Stimulated activated CD4-positive, alpha-beta T cell treated with anti-CD3 and anti-CD28 coated beads, Interleukin-1b, Interleukin-23, amount 100 ng/mL, for 24 hours (primary cell): Measurements from ENCODE around the gene ZMAT1.
"Not testable (repeated sequence)": the region's sequence is repeated elsewhere in the genome, so short reads cannot be mapped to it uniquely, and the experiment has no call there.

ENCODE experiments used
- DNase-seq, 4 experiments: peaks; one replicate each; pipeline ENCODE4 v3.0.0-alpha.2; 2020; ENCODE audit warnings: low read depth in 4 of 4, low spot score in 1 of 4

The ZMAT1 gene

DNA sequence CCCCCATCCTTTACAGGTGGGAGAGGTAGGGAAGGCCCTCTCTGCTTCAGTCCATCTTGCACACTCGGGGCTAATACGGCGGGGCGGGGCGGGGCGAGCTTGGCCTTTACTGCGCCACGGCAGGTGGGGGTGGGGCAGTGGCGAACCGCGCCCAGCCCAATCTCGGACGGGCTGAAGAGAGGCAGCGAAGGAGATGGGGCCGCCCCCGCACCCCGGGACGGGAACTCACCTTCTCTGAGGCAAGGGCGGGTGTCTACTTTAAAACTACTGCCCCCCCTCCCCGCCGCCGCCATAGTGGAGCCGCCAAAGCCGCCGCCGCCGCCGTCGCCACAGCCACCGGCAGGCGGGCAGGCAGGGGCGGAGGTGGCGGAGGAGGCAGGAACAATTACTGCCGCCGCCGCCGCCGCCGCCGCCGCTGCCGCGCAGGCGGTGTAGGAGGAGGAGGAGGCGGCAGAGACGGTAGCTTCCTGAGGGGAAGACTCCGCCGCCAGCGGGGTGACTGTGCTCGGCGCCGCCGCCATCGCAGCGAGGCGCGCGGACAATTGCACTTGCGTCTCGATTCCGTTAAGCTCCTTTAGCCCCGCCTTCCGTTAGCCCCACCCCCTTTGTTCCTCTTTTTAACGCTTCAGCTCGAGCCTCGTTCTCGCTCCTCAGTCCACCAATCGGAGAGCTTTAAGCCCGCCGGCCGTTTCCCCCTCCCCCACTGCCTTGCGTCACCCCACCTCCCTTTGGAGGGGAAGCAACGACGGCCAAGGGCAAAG, at the start of gene ZMAT1:
TSS of gene ZMAT1 (minus strand) at position 540 of the 761 bp plus-strand sequence. CDS start at position 521, 19 bp downstream.
- peak; percentile 77 to 87 (median 86) for DNase-seq

DNA sequence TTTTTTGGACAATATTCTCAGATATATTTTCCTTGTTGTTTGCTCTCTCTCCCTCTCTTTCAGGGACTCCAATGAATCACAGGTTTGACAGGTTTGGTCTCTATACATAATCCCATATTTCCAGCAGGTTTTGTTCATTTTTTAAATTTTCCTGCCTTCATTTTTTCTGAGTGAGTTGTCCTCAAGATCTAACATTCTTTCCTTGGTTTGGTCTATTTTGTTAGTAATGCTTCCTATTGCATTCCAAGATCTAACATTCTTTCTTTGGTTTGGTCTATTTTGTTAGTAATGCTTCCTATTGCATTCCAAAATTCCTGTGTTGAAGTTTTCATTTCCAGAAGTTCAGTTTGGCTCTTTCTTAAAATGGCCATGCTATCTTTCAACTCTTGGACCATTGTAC, 45.3 kb upstream of the ZMAT1 start:
- no peak for DNase-seq

DNA sequence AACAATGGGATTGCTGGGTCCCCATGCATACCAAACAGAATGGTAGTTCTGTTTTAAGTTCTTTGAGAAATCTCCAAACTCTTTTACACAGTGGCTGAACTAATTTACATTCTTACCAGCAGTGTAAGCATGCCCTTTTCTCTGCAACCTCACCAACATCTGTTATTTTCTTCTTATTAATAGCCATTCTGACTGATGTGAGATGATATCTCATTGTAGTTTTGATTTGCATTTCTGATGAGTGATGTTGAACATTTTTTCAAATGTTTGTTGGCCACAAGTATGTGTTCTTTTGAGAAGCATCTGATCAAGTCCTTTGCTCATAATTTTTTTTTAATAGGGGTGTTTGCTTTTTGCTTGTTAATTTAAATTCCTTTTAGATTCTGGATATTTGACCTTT, 41.2 kb upstream of the ZMAT1 start:
- DNase-seq: no peak

DNA sequence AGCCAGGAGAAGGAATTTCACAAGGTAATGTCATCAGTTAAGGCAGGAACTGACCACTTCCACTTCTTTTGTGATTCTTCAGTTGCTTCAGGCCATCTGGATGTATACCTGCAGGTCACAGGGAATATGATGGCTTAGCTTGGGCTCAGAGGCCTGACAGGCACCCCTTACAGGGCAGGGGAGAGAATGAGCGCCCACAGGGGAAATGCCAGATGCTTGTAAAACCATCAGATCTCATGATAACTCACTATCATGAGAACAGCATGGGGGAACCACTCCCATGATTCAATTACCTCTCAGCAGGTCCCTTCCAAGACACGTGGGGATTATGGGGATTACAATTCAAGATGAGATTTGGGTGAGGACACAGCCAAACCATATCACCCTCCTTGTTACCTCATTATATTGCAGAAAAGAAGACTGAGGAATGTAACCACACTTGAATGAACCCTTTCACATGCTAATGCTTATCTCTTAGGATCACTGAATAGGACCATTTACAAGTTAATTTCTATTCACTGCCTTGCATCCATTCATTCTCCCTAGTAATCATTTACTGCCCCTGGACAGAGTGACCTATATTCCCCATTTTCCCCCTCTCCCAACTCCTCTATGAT, 33.2 kb upstream of the ZMAT1 start:
- DNase-seq: not testable (repeated sequence)

DNA sequence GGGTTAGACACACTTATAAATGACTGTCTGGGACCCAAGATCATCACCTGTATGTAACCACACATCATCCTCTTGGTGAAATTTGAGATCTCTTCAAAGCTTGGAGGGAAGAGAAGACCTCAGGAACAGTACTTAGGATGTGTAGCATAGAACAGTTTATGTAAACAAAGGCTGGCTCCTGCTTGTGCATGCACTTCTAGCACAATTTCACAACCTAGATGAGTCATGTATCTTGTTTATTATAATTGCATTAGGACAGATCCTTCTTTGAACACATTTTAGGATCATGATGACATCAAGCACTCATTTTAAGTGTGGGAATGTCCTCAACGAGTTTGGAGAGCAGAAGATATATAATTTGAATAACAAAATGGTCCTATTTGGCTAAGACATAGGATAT, 26.3 kb upstream of the ZMAT1 start:
- no peak for DNase-seq

DNA sequence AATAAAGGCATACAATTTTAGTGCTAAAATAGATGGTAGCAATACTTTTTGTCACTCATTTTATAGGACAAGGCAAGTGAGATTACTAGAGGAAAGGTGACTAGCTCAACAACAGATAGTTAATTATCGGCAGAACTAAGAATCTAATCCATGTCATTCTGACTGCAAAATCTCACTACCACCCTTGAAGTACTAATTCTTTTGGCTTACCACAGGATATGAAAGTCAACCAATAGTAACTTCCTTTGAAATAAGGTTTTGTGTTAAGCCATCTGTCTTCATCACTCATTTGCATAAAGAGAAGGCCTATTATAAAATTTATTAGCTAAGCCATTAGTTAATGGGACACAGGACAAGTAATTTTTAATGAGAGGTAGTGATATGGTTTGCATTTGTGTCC, 25.3 kb upstream of the ZMAT1 start:
- DNase-seq: no peak

DNA sequence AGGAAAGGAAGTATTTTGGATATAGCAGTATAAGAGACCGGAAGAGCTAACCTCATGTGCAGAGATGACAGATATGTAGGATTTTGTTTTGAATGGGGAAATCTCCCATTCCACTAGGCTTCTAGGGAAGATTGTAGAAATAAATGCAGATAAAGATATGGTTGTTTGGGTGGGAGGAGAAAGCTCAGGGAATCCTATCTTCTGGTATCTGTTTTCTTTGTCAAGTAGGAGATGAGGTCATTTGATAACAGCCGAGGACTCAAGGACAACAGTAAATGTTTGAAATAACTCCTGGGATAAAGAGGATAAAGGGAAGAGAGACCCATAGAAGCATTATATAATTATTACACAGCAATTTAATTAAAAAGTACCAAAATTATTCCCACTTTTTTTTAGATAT, 24.7 kb upstream of the ZMAT1 start:
- DNase-seq: no peak

DNA sequence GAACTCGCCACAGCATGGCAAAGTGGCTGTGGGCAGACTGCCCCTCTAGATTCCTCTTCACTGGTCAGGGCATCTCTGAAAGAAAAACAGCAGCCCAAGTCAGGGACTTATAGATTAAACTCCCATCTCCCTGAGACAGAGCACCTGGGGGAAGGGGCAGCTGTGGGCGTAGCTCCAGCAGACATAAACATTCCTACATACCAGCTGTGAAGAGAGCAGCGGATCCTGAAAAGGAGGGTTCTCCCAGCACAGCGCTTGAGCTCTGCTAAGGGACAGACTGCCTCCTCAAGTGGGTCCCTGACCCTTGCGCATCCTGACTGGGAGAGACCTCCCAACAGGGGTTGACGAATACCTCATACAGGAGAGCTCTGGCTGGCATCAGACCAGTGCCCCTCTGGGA, 18.8 kb upstream of the ZMAT1 start:
- DNase-seq: no peak

DNA sequence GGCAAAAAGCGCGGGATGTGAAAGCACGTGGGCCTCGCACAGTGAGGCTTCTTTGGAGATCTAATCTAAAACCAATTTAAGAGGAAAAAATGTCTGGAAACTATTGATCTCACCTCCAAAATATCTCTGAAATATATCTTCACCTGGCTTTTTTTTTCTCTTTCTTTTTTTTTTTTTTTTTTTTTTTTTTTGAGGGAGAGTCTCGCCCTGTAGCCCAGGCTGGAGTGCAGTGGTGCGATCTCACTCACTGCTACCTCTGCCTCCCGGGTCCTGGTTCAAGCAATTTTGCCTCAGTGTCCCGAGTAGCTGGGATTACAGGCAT, 383 bp upstream of the ZMAT1 start:
- DNase-seq: no peak

DNA sequence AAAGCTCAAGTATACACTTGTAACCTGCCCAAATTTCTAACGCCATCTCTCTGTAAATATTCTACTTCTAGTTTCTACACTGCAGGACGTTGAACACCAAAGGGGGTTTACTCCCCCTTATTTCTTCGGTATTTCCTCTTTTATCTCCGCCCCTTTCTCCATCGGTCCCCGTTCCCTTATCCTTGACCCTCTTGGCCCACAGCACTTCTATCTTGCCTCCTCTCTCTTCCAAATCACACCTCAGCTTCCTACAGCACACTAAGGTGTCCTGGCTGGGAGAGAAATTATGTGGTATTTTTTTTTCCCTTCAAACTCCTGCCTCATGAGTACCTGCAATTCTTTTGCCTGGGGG, 715 bp downstream of the ZMAT1 start:
- DNase-seq: no peak

DNA sequence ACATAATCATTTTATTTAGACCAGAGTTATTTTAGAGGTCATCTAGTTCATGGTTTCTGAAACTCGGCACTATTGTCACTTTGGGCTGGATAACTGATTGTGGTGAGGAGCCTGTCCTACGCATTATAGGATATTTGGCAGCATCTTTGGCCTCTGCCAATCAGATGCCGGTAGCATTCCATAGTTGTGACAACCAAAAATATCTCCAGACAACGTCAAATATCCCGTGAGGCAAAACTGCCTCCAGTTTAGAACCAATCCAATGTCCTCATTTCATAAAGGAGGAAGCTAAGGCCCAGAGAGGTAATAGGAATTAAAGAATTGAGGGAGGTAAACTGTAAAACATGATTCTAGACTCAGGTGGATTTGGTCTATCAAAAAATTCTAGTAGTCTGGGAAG, 6.1 kb downstream of the ZMAT1 start:
- DNase-seq: no peak

DNA sequence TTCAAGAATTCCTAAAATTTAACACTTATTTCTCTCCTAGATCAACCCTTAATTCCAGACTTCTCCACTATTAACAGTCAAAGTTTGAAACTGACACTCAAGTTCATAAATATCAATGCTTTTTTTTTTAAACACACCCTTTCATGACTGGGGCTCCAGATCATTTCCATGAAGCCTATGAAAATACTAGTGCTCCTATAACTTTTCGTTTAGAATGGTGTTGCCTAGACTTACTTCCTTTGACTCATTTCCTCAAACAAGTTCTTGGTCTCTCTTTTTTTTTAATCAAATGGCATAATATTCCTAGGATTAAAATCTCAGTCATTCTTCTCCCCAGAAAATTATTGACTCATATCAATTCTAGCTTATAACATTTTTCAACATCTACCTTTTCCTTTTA, 13.1 kb downstream of the ZMAT1 start:
- no peak for DNase-seq

DNA sequence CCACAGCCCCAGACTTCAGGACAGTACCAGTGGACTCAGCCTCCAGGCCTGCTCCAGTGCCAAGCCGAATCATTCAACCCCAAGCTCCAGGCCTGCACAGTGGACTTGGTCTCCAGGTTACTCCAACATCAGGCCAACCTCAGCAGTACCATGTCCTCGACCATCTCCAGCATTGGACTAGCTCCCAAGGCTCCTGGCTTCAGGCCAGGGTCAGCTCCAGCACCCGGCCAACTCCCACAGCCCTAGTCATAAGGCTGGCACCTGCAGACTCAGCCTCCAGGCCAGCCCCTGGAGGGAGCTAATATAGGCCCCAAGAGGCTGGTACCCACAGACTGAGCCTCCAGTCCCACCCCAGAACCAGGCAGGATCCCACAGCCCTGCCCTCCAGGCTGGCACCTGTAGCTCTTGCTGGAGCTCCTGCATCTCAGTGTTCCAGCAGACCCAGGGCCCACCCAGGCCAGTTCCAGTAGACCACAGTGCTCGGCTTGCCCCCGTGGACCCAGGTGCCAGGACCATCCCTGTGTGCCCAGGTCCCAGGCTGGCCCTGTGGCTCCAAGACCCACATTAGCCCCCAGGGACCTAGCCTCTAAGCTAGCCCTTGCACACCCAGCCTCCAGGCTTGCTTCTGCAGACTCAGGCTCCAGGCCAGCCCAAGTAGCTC, 25.6 kb downstream of the ZMAT1 start:
- no peak for DNase-seq

DNA sequence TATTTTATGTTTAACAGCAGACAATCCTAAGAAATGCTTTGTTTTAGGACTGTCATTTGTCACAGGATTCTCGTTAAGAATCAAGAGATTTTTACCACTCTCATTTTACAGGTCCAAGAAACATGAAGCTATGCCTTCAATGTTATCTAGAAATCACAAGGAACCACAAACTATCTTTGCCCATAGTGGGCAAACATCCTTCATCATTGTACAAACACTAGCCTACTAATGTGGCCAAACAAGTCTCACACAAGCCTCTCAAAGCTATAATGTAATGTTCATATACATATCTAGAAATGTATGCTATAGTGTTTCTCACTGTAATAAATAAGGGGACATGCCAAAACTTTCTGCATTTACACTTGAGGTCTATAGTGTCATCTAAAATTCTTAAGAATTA, 26.8 kb downstream of the ZMAT1 start:
- no peak for DNase-seq
